DND-41 (cell line): ENCODE measurements around the gene ANXA1.

Experiments
- ATAC-seq: fragments of 200-7000 bp; cut with Tn5 transposase; 3 replicates; pipeline ENCODE4 v1.9.1; 2021; ENCODE audit warnings: low read depth; ENCODE audit not compliant: insufficient read depth
- DNase-seq: peaks from one replicate; pipeline ENCODE4 v3.0.0-alpha.2; 2020
- H2AFZ ChIP-seq: 2 replicates; pipeline ENCODE4 v1.6.0; 2012; ENCODE audit warnings: low read depth, low read length
- H3K27ac ChIP-seq: 2 replicates; pipeline ENCODE4 v1.5.1; 2012; ENCODE audit warnings: low read length, inconsistent platforms
- H3K27me3 ChIP-seq: fragments of 200-600 bp; sonication (generic); 2 replicates; pipeline ENCODE4 v1.6.0; 2012; ENCODE audit warnings: low read length, mild to moderate bottlenecking, inconsistent platforms; ENCODE audit not compliant: insufficient read depth, poor library complexity
- H3K36me3 ChIP-seq: 2 replicates; pipeline ENCODE4 v1.5.1; 2012; ENCODE audit warnings: low read length, inconsistent platforms; ENCODE audit not compliant: insufficient read depth
- H3K4me1 ChIP-seq: 2 replicates; pipeline ENCODE4 v1.5.1; 2012; ENCODE audit warnings: mild to moderate bottlenecking, low read length; ENCODE audit not compliant: insufficient read depth
- H3K4me2 ChIP-seq: 2 replicates; pipeline ENCODE4 v1.6.0; 2012; ENCODE audit warnings: mild to moderate bottlenecking, moderate library complexity, low read length, inconsistent platforms; ENCODE audit not compliant: insufficient read depth
- H3K4me3 ChIP-seq, 2 experiments: fragments of 200-600 bp in 1 of 2; shearing (Covaris generic) in 1 of 2; 2 replicates each; pipeline ENCODE4 v1.5.1; 2012 to 2016; ENCODE audit warnings: inconsistent platforms in 2 of 2, low read length in 2 of 2, mild to moderate bottlenecking in 2 of 2, low read depth in 1 of 2, moderate library complexity in 1 of 2
- H3K79me2 ChIP-seq: 2 replicates; pipeline ENCODE4 v1.6.0; 2012; ENCODE audit warnings: low read length, inconsistent platforms; ENCODE audit not compliant: insufficient read depth
- H3K9ac ChIP-seq: 2 replicates; pipeline ENCODE4 v1.6.0; 2012; ENCODE audit warnings: low read depth, mild to moderate bottlenecking, inconsistent platforms, low read length, moderate library complexity
- H3K9me3 ChIP-seq: 2 replicates; pipeline ENCODE4 v1.5.1; 2012; ENCODE audit warnings: low read length, moderate library complexity, mild to moderate bottlenecking, inconsistent platforms; ENCODE audit not compliant: insufficient read depth, severe bottlenecking
- H4K20me1 ChIP-seq: 2 replicates; pipeline ENCODE4 v1.6.0; 2012; ENCODE audit warnings: low read length; ENCODE audit not compliant: insufficient read depth
- CTCF ChIP-seq: IDR thresholded peaks from 2 replicates; pipeline ENCODE4 v1.5.1; 2012; ENCODE audit warnings: borderline replicate concordance, low read length, moderate library complexity, mild to moderate bottlenecking; ENCODE audit not compliant: poor library complexity, severe bottlenecking; ENCODE audit errors: extremely low read depth
- EZH2 ChIP-seq: IDR thresholded peaks from 3 replicates; pipeline ENCODE4 v1.6.1; 2012; ENCODE audit warnings: borderline replicate concordance, low read depth, mild to moderate bottlenecking, moderate library complexity, low read length, inconsistent platforms; ENCODE audit not compliant: severe bottlenecking

Gene ANXA1

GRCh38 chr9:73121375-73121935 lies 30.2 kb upstream of the ANXA1 start:
- no peak overlapping the region for H3K4me2 ChIP-seq
- H3K27ac ChIP-seq: no peak overlapping the region
- ATAC-seq: no peak
- peaks cover 11% of the 10 kb centered on the region; the same call in 1 of the 2 replicates for H3K4me1 ChIP-seq
- no peaks in the 10 kb centered on the region for H4K20me1 ChIP-seq
- no peak overlapping the region for H2AFZ ChIP-seq
- DNase-seq: no peak
- H3K4me3 ChIP-seq: no peak overlapping the region
- no peak overlapping the region for H3K9ac ChIP-seq
- no peaks in the 10 kb centered on the region for H3K79me2 ChIP-seq
- no peaks in the 10 kb centered on the region for H3K9me3 ChIP-seq
- no peak for TF ChIP-seq EZH2
- no peak for TF ChIP-seq CTCF
- no peaks in the 10 kb centered on the region for H3K36me3 ChIP-seq
- no peaks in the 10 kb centered on the region for H3K27me3 ChIP-seq

- H3K79me2 ChIP-seq: no peaks in the 10 kb centered on the region
These were observed 26.0 kb upstream of the ANXA1 start for GRCh38 chr9:73125651-73126050.

GRCh38 chr9:73129941-73130685 lies 21.6 kb upstream of the ANXA1 start:
- Histone ChIP-seq H4K20me1 (no peaks in the 10 kb centered on the region), H3K4me1 (peaks cover 53% of the 10 kb centered on the region), H3K36me3 (no peaks in the 10 kb centered on the region), H3K27ac (no peak overlapping the region; the same call in none of the 2 replicates), H3K79me2 (no peaks in the 10 kb centered on the region), H3K4me2 (no peak overlapping the region), H3K9ac (no peak overlapping the region), H3K9me3 (no peaks in the 10 kb centered on the region), H2AFZ (no peak overlapping the region), H3K27me3 (no peaks in the 10 kb centered on the region), H3K4me3 (no peak overlapping the region)
- TF ChIP-seq CTCF: no peak
- TF ChIP-seq EZH2: no peak
- no peak for DNase-seq
- ATAC-seq: no peak

More at GRCh38 chr9:73125651-73126050, 26.0 kb upstream of the ANXA1 start:
- no peak for ATAC-seq
- Histone ChIP-seq H2AFZ (no peak overlapping the region), H3K9ac (no peak overlapping the region), H3K4me1 (peaks cover 19% of the 10 kb centered on the region), H3K27me3 (no peaks in the 10 kb centered on the region), H3K27ac (no peak overlapping the region), H4K20me1 (no peaks in the 10 kb centered on the region), H3K9me3 (no peaks in the 10 kb centered on the region), H3K36me3 (no peaks in the 10 kb centered on the region), H3K4me3 (no peak overlapping the region), H3K4me2 (no peak overlapping the region)
- TF ChIP-seq EZH2 (no peak), CTCF (no peak)
- DNase-seq: no peak
